B cell (primary cell): ENCODE measurements around the gene MAP2K5.

ENCODE experiments used
- EZH2 ChIP-seq: IDR thresholded peaks from 2 replicates; pipeline ENCODE4 v1.6.1; 2012; ENCODE audit warnings: borderline replicate concordance, low read depth, mild to moderate bottlenecking, moderate library complexity, low read length; ENCODE audit not compliant: insufficient read depth, poor library complexity, severe bottlenecking
- TF ChIP-seq, protein P1 (sequence below): fragments of 200-600 bp; IDR thresholded peaks from one replicate; pipeline ENCODE4 v1.8.0; 2022; ENCODE audit warnings: antibody characterized with exemption, mild to moderate bottlenecking

DNA sequence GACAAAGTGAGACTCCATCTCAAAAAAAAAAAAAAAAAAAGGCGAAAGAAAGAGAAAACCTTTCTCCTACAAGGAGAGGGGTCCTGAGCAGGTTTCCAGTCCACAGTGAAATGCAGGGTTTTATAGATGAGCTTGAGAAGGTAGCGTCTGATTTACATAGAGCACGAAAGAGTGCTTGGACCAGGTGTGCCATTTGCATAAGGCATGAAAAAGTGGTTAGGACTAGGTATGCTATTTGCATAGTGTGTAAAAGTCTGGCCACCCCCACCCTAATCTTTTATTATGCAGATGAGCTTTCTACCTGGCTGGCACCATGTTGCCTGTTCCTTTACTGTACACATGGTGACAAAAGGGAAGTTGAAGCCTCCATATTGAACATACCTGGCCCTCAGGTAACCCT is 311.0 kb downstream of the MAP2K5 start:
- TF ChIP-seq, protein P1, sequence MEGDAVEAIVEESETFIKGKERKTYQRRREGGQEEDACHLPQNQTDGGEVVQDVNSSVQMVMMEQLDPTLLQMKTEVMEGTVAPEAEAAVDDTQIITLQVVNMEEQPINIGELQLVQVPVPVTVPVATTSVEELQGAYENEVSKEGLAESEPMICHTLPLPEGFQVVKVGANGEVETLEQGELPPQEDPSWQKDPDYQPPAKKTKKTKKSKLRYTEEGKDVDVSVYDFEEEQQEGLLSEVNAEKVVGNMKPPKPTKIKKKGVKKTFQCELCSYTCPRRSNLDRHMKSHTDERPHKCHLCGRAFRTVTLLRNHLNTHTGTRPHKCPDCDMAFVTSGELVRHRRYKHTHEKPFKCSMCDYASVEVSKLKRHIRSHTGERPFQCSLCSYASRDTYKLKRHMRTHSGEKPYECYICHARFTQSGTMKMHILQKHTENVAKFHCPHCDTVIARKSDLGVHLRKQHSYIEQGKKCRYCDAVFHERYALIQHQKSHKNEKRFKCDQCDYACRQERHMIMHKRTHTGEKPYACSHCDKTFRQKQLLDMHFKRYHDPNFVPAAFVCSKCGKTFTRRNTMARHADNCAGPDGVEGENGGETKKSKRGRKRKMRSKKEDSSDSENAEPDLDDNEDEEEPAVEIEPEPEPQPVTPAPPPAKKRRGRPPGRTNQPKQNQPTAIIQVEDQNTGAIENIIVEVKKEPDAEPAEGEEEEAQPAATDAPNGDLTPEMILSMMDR, result no peak
- no peak for TF ChIP-seq EZH2
